ENCODE data around the gene PTF1A.

The PTF1A gene

GRCh38 chr10:23187155-23187554 is 5.0 kb upstream of the PTF1A start:
- DNase-seq, result no peak

GRCh38 chr10:23189024-23189423 is 3.1 kb upstream of the PTF1A start:
- DNase-seq, result no peak

GRCh38 chr10:23190872-23191763 is 994 bp upstream of the PTF1A start:
- no peak for DNase-seq

GRCh38 chr10:23192712-23193434 is 761 bp downstream of the PTF1A start:
- DNase-seq, result no peak

GRCh38 chr10:23193435-23194074 is 1.4 kb downstream of the PTF1A start:
- no peak for DNase-seq

- DNase-seq, result no peak
These were observed 2.4 kb downstream of the PTF1A start for GRCh38 chr10:23194471-23194965.

GRCh38 chr10:23194966-23195845 is 3.1 kb downstream of the PTF1A start:
- DNase-seq, result no peak

- no peak for DNase-seq
These were observed 3.9 kb downstream of the PTF1A start for GRCh38 chr10:23195846-23196600.

- no peak for DNase-seq
These were observed 4.8 kb downstream of the PTF1A start for GRCh38 chr10:23196915-23197314.

GRCh38 chr10:23197416-23197861 is 5.3 kb downstream of the PTF1A start:
- DNase-seq, result no peak

- no peak for DNase-seq
These were observed 6.5 kb downstream of the PTF1A start for GRCh38 chr10:23198610-23198939.

- no peak for DNase-seq
These were observed 7.0 kb downstream of the PTF1A start for GRCh38 chr10:23198940-23199767.

GRCh38 chr10:23199768-23200511 is 7.8 kb downstream of the PTF1A start:
- DNase-seq, result no peak

- no peak for DNase-seq
These were observed 8.5 kb downstream of the PTF1A start for GRCh38 chr10:23200586-23200985.

GRCh38 chr10:23200997-23201652 is 9.0 kb downstream of the PTF1A start:
- no peak for DNase-seq

- DNase-seq, result no peak
These were observed 9.7 kb downstream of the PTF1A start for GRCh38 chr10:23201837-23202236.

- DNase-seq, result no peak
These were observed 10.7 kb downstream of the PTF1A start for GRCh38 chr10:23202779-23203178.

GRCh38 chr10:23203369-23204325 is 11.5 kb downstream of the PTF1A start:
- no peak for DNase-seq

Measured in NK-92 treated with Interleukin-12 subunit alpha and Interleukin-12 subunit beta, amount 100 ng/mL, for 24 hours (cell line).